T-cell (primary cell): ENCODE results near the gene ZNF511. TPM values are rescaled to one million over a fixed set of nuclear protein-coding genes. Genes with fewer than 3 reads are reported as not detected.

Source experiments
- ATAC-seq, 4 experiments: fragments of 200-7000 bp in 3 of 4; fragments of 150-1000 bp in 1 of 4; cut with Tn5 transposase; replicated peaks in 1 of 4; 1 replicate in 3 of 4; 2 replicates in 1 of 4; pipeline ENCODE4 v1.10.0; 2021; ENCODE audit warnings: moderate library complexity in 3 of 4, mild to moderate bottlenecking in 2 of 4, moderate number of reproducible peaks in 1 of 4
- CTCF ChIA-PET, 2 donors: fragments of 300-600 bp; sonication (Branson Sonifier 250); formaldehyde crosslinking; loops; one replicate each; lab custom pipeline; 2022; ENCODE audit warnings: antibody characterized with exemption in 2 of 2; lab: Charles Lee
- POLR2A ChIA-PET, 2 donors: fragments of 300-600 bp; sonication (Branson Sonifier 250); formaldehyde crosslinking; loops; one replicate each; lab custom pipeline; 2022; ENCODE audit warnings: antibody characterized with exemption in 2 of 2; lab: Charles Lee
- DNase-seq, 35 experiments: peaks; one replicate each; pipeline versions ENCODE4 v3.0.0 to v3.0.0-alpha.2; 2013 to 2023
- H3K27ac ChIP-seq: one replicate; pipeline ENCODE4 v1.5.1; 2013; ENCODE audit warnings: low read length
- H3K27me3 ChIP-seq, 2 experiments: replicated peaks in 1 of 2; 1 replicate in 1 of 2; 2 replicates in 1 of 2; pipeline versions ENCODE4 v1.6.1 to v1.7.0; 2013; ENCODE audit warnings: low read length in 1 of 2, mixed read lengths in 1 of 2; ENCODE audit not compliant: control insufficient read depth in 2 of 2, insufficient read depth in 2 of 2; ENCODE audit errors: extremely low read depth in 1 of 2
- H3K36me3 ChIP-seq, 2 donors: 1 replicate in 1 of 2; 2 replicates in 1 of 2; pipeline versions ENCODE4 v1.6.1 to v1.7.0; 2013; ENCODE audit warnings: low read length in 1 of 2; ENCODE audit not compliant: control insufficient read depth in 2 of 2, insufficient read depth in 1 of 2; ENCODE audit errors: extremely low read depth in 1 of 2
- H3K4me1 ChIP-seq, 2 experiments: 1 replicate in 1 of 2; 2 replicates in 1 of 2; pipeline versions ENCODE4 v1.6.1 to v1.7.0; 2013; ENCODE audit warnings: low read length in 2 of 2, mixed read lengths in 1 of 2; ENCODE audit not compliant: insufficient read depth in 2 of 2, control insufficient read depth in 1 of 2; ENCODE audit errors: extremely low read depth in 1 of 2
- H3K4me3 ChIP-seq, 2 donors: 1 replicate in 1 of 2; 2 replicates in 1 of 2; pipeline versions ENCODE4 v1.5.1 to v1.7.0; 2013; ENCODE audit warnings: mild to moderate bottlenecking in 2 of 2, low read length in 1 of 2, moderate library complexity in 1 of 2; ENCODE audit not compliant: control insufficient read depth in 1 of 2; ENCODE audit errors: extremely low read depth in 1 of 2
- H3K9me3 ChIP-seq: 2 replicates; pipeline ENCODE4 v1.7.0; 2013
- H3K27ac Mint-ChIP-seq, 2 donors: one replicate each; pipeline ENCODE4 v1.8.0; 2020 to 2021; ENCODE audit warnings: mild to moderate bottlenecking in 2 of 2, mixed read lengths in 2 of 2
- H3K27me3 Mint-ChIP-seq, 2 donors: one replicate each; pipeline ENCODE4 v1.8.0; 2021 to 2022; ENCODE audit warnings: mixed read lengths in 2 of 2
- H3K36me3 Mint-ChIP-seq: one replicate; pipeline ENCODE4 v1.8.0; 2021; ENCODE audit warnings: mixed read lengths
- H3K4me1 Mint-ChIP-seq, 3 donors: one replicate each; pipeline ENCODE4 v1.8.0; 2020 to 2022; ENCODE audit warnings: mixed read lengths in 3 of 3, mild to moderate bottlenecking in 1 of 3
- H3K4me3 Mint-ChIP-seq, 3 donors: one replicate each; pipeline ENCODE4 v1.8.0; 2020 to 2022; ENCODE audit warnings: mild to moderate bottlenecking in 3 of 3, mixed read lengths in 3 of 3, moderate library complexity in 3 of 3
- H3K9me3 Mint-ChIP-seq, 3 donors: one replicate each; pipeline ENCODE4 v1.8.0; 2020 to 2022; ENCODE audit warnings: mixed read lengths in 3 of 3
- WGBS: methylation state at CpG from one replicate; pipeline ENCODE4 v1.1.5; 2013; ENCODE audit warnings: missing lambda C conversion rate; ENCODE audit not compliant: insufficient coverage; 5-methylcytosine and 5-hydroxymethylcytosine counted together
- total RNA-seq, 35 experiments: library from RNA in 6 of 35; stranded (reverse) in 6 of 35; fragments of 120-200 nt in 1 of 35; gene quantifications; one replicate each; pipeline versions ENCODE4 v1.2.1 to v1.2.4 and lab custom pipeline; 2013 to 2026

ZNF511 gene
- total RNA-seq, 5 donors from 2014 or later (not counting 1 experiment from before 2014, with no cell fraction given): 35.2 to 44.7 (median 36.8) TPM

DNA sequence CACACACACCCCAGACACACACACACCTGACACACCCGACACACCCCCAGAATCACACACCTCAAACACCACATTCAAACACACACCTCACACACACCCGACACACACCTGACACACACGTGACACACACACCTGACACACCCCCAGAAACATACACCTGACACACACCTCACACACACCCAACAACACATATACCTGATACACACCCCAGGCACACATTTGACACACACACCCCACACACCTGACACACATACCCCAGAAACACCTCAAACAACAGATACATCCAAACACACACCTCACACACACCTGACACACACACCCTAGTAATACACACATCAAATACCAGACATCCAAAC is 28.6 kb downstream of the ZNF511 start:
- ChIA-PET POLR2A (no interaction called here), CTCF (no interaction called here)
- DNase-seq (no peak), ATAC-seq (no peak)
- no peaks in the 10 kb centered on the region for H3K9me3 Mint-ChIP-seq
- peaks cover 0 to 43% of the 10 kb centered on the region in 2 experiments for H3K27me3 ChIP-seq
- peaks cover 6 to 11% of the 10 kb centered on the region in 2 donors for H3K27me3 Mint-ChIP-seq
- H3K27ac Mint-ChIP-seq: no peak overlapping the region
- H3K4me3 Mint-ChIP-seq: no peak overlapping the region
- WGBS: 75% methylated on average over 3 of the region's 3 CpGs
- H3K36me3 Mint-ChIP-seq: no peaks in the 10 kb centered on the region
- H3K4me1 Mint-ChIP-seq: peaks cover 0 to 5% (median 4%) of the 10 kb centered on the region in 3 donors
- no peaks in the 10 kb centered on the region for H3K9me3 ChIP-seq
- H3K4me1 ChIP-seq: peaks cover 16 to 40% of the 10 kb centered on the region in 2 experiments
- peak overlapping the region; percentile 25 to 35 for H3K4me3 ChIP-seq
- H3K36me3 ChIP-seq: no peaks in the 10 kb centered on the region
- H3K27ac ChIP-seq: peak overlapping the region; percentile 41

DNA sequence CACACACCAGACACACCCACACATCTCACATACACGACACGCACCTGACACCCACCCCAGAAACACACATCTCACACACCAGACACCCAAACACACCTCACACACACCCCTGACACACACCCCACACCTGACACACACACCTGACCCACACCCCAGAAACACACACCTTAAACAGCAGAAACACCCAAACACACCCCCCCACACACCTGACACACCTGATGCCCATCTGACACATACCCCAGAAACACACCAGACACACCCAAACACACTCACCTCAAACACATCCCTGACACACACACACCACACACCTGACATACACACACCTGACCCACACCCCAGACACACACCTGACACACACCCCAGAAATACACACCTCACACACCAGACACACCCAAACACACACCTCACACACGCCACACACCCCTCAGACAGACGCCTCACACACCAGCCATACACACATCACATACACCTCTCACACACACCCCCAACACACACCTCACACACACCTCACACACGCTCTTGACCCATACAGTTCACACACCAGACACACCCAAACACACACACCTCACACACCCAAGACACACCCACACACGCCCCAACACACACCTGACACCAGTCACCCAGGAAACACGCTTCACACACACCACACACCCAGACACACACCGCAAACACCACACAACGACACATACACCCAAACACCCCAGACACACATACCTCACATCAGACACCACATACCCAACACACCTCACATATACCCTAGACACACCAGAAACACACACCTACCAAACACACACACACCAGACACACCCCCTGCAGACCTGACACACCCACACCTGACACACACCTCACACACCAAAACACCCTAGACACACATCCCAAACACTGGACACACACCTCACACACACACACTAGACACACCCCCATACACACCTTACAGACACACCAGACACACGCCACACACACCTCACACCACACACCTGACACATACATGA is 29.7 kb downstream of the ZNF511 start:
- peaks cover 9 to 16% of the 10 kb centered on the region in 2 donors for H3K27me3 Mint-ChIP-seq
- no peaks in the 10 kb centered on the region for H3K36me3 Mint-ChIP-seq
- no peaks in the 10 kb centered on the region for H3K36me3 ChIP-seq
- H3K9me3 ChIP-seq: no peaks in the 10 kb centered on the region
- CTCF ChIA-PET: no interaction called here
- WGBS: 95% methylated on average over 10 of the region's 10 CpGs
- DNase-seq: no peak
- POLR2A ChIA-PET: no interaction called here
- H3K27ac Mint-ChIP-seq: no peak overlapping the region
- peaks cover 0 to 52% of the 10 kb centered on the region in 2 experiments for H3K27me3 ChIP-seq
- H3K4me1 Mint-ChIP-seq: peaks cover 0 to 5% (median 4%) of the 10 kb centered on the region in 3 donors
- H3K9me3 Mint-ChIP-seq: no peaks in the 10 kb centered on the region
- H3K4me3 ChIP-seq: no peak overlapping the region
- H3K4me1 ChIP-seq: peaks cover 16 to 40% of the 10 kb centered on the region in 2 experiments
- no peak overlapping the region for H3K4me3 Mint-ChIP-seq
- no peak overlapping the region for H3K27ac ChIP-seq
- ATAC-seq: no peak

DNA sequence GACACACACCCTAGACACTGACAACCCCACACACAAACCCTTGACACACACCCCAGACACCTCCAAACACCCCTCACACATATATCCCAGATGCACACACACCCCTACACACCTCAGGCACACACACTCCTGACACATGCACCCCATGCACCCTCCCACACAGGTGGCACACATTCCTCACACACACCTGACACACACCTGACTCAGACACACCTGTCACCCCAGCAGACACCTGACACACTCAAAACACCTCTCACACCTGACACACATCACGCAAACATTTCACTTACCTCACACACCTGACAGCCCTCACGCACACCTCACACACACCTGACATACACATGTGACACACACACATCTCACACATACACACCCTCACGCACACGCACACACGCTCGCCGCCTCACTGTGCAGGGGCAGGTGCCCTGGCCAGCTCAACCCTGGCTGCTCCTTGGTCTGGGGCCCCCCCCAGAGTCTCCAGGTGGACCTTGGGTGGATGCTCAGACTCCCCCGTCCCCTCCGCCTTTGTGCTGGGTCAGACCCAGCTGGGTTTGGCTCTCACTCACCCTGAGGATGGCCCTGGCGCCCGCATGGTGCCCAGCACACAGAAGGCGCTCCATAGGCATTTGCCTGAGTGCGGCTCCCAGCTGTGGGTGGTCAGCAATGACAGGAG is 31.1 kb downstream of the ZNF511 start:
- DNase-seq (no peak), ATAC-seq (no peak)
- no peak overlapping the region for H3K4me3 ChIP-seq
- no peak overlapping the region for H3K4me3 Mint-ChIP-seq
- peaks cover 0 to 3% (median 2%) of the 10 kb centered on the region in 3 donors for H3K4me1 Mint-ChIP-seq
- POLR2A ChIA-PET: no interaction called here
- no peaks in the 10 kb centered on the region for H3K36me3 Mint-ChIP-seq
- no peaks in the 10 kb centered on the region for H3K9me3 ChIP-seq
- H3K36me3 ChIP-seq: no peaks in the 10 kb centered on the region
- no peak overlapping the region for H3K27ac Mint-ChIP-seq
- 89% methylated on average over 13 of the region's 13 CpGs for WGBS
- H3K27me3 Mint-ChIP-seq: peaks cover 15 to 26% of the 10 kb centered on the region in 2 donors
- no peaks in the 10 kb centered on the region for H3K9me3 Mint-ChIP-seq
- H3K4me1 ChIP-seq: peaks cover 16 to 34% of the 10 kb centered on the region in 2 experiments
- peaks cover 0 to 60% of the 10 kb centered on the region in 2 experiments for H3K27me3 ChIP-seq
- CTCF ChIA-PET: interaction anchor here in 1 of 2 donors (0.5 kb wide), 1 partner anchor 11 kb away, joined by 3 read pairs; no protein-coding TSS in a partner anchor
- H3K27ac ChIP-seq: no peak overlapping the region

DNA sequence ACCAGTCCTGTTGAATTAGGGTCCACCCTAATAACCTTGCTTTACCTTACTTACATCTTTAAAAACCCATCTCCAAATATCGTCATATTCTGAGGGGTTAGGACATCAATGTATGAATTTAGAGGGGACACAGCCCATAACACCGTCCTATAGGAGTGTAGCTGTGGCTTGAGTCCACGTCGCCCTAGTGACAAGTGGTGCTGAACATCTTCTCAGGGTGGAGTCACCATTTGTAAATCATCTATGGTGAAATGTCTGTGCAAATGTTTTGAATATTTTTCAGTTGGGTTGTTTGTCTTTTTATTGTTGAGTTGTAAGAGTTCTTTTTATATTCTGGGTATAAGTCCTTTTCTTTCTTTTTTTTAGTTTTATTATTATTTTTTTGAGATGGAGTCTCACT is 33.3 kb downstream of the ZNF511 start:
- H3K36me3 ChIP-seq: no peaks in the 10 kb centered on the region
- H3K9me3 ChIP-seq: no peaks in the 10 kb centered on the region
- H3K4me1 ChIP-seq: peaks cover 7 to 13% of the 10 kb centered on the region in 2 experiments
- Mint-ChIP-seq H3K4me1 (no peaks in the 10 kb centered on the region), H3K27me3 (peaks cover 27 to 47% of the 10 kb centered on the region in 2 donors), H3K4me3 (no peak overlapping the region), H3K9me3 (no peaks in the 10 kb centered on the region), H3K27ac (no peak overlapping the region), H3K36me3 (no peaks in the 10 kb centered on the region)
- no peak overlapping the region for H3K27ac ChIP-seq
- 75% methylated on average over 3 of the region's 4 CpGs for WGBS
- CTCF ChIA-PET: no interaction called here
- POLR2A ChIA-PET: no interaction called here
- peaks cover 0 to 80% of the 10 kb centered on the region in 2 experiments for H3K27me3 ChIP-seq
- ATAC-seq (no peak), DNase-seq (no peak)
- H3K4me3 ChIP-seq: no peak overlapping the region

DNA sequence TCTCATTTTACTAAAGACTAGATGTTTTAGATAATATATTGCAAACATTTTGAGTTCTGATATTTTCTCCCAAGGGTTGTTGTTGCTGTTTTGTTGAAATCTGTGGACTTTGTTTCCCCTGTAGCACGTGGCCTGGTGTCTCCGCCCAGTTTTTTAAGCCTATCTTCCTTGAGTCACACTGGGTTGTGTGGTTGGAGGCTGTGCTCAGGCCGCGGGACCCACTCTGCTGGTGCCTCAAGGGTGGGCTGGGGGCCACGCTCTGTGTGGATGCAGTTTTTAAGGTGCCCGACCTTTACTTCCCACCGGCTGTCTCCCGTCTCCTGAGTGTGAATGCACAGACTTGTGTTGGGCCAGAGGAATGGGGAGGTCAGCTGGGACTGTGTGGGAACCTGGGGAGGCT is 34.2 kb downstream of the ZNF511 start:
- POLR2A ChIA-PET: no interaction called here
- WGBS: 83% methylated on average over 6 of the region's 8 CpGs

DNA sequence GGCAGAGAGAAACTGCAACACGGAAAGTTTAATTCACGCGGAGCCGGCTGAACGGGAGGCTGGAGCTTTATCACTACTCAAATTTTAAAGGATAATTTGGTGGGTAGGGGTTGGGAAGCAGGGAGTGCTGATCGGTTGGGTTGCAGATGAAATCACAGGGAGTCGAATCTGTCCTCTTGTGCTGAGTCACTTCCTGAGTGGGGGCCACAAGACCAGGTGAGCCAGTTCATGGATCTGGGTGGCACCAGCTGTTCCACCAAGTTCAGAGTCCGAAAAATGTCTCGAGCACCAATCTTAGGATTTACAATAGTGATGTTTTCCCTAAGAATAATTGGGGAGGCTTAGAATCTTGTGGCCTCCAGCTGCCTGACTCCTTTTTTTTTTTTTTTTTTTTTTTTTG is 34.8 kb downstream of the ZNF511 start:
- no peak overlapping the region for H3K27ac Mint-ChIP-seq
- peaks cover 0 to 81% of the 10 kb centered on the region in 2 experiments for H3K27me3 ChIP-seq
- DNase-seq: no peak
- H3K36me3 ChIP-seq: no peaks in the 10 kb centered on the region
- H3K4me3 Mint-ChIP-seq: no peak overlapping the region
- 71% methylated on average over 6 of the region's 9 CpGs for WGBS
- no peaks in the 10 kb centered on the region for H3K4me1 Mint-ChIP-seq
- H3K9me3 ChIP-seq: no peaks in the 10 kb centered on the region
- H3K36me3 Mint-ChIP-seq: no peaks in the 10 kb centered on the region
- H3K27me3 Mint-ChIP-seq: peaks cover 27 to 51% of the 10 kb centered on the region in 2 donors
- ChIA-PET CTCF (no interaction called here), POLR2A (no interaction called here)
- H3K27ac ChIP-seq: no peak overlapping the region
- no peaks in the 10 kb centered on the region for H3K9me3 Mint-ChIP-seq
- H3K4me1 ChIP-seq: no peaks in the 10 kb centered on the region
- no peak overlapping the region for H3K4me3 ChIP-seq
- ATAC-seq: no peak

More for the DNA sequence above, 34.2 kb downstream of the ZNF511 start:
- no peak overlapping the region for H3K4me3 Mint-ChIP-seq
- H3K9me3 ChIP-seq: no peaks in the 10 kb centered on the region
- no peak overlapping the region for H3K4me3 ChIP-seq
- CTCF ChIA-PET: no interaction called here
- no peaks in the 10 kb centered on the region for H3K4me1 Mint-ChIP-seq
- ATAC-seq (no peak), DNase-seq (no peak)
- no peak overlapping the region for H3K27ac ChIP-seq
- H3K27ac Mint-ChIP-seq: no peak overlapping the region
- H3K36me3 ChIP-seq: no peaks in the 10 kb centered on the region
- H3K27me3 Mint-ChIP-seq: peaks cover 27 to 51% of the 10 kb centered on the region in 2 donors
- no peaks in the 10 kb centered on the region for H3K9me3 Mint-ChIP-seq
- peaks cover 0 to 81% of the 10 kb centered on the region in 2 experiments for H3K27me3 ChIP-seq
- H3K36me3 Mint-ChIP-seq: no peaks in the 10 kb centered on the region
- peaks cover 0 to 3% of the 10 kb centered on the region in 2 experiments for H3K4me1 ChIP-seq
